ENCODE measurements around the gene IL1RL2. TPM values are rescaled to one million over a fixed set of nuclear protein-coding genes. Genes with fewer than 3 reads are reported as not detected.

IL1RL2 gene
- total RNA-seq, 1 experiment from 2014 or later: not detected

DNA sequence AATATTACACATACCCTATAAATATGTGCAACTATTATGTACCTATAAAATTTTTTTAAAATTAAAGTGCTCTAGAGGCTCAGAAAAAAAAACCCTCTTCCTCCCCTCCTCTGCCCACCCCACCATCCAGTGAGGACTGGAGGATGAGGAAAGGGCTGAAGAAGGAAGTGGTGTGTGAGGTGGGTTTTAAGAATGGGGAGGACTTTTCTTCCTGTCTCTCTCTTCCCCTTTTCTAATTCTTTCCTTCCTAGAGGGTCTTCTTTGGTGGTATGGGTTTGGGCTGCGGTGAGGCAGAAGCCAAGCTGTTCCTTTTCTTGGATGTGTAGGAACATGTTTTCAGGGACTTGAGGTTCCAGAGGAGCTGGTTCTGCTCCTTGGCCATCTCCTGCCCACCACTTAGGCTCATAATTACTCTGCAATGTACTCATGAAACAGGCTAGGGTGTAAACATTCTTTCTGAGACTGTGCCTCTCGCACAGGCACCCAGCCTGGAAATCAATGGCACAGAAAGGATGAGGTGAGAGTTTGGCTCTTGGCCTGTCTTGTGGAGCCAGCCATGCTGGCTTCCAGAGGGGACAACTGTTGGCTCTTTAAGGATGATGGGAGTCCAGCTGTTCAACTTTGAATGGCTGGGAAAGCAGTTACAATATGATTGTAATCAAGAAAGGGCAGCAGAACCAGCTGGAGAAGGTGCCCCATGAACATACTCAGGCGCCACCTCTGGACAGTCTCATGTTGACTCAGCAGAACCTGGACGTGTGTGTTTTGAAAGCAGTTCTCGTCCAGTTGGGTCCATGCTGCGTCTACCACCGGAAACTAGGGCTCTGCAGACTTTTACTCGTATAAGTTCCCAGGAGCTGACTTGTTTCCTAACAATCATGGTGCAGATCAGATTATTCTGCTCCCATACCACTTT lies 38.3 kb downstream of the IL1RL2 start:
- Histone ChIP-seq H3K36me3 (ENCODE audit: insufficient read depth, low read length) (no peaks in the 10 kb centered on the region), H3K79me2 (ENCODE audit: low read length) (no peaks in the 10 kb centered on the region), H3K9me3 (ENCODE audit: low read length) (no peaks in the 10 kb centered on the region), H3K9me2 (replicated peaks; ENCODE audit: insufficient read depth, low read length) (no peaks in the 10 kb centered on the region), H2AFZ (ENCODE audit: low read length) (no peak overlapping the region), H3K9ac (ENCODE audit: low read length) (no peak overlapping the region), H3K4me3 (ENCODE audit: low read length) (no peak overlapping the region), H3K4me2 (ENCODE audit: low read depth, low read length, poor library complexity, severe bottlenecking) (no peak overlapping the region), H3K27me3 (ENCODE audit: low read length) (no peaks in the 10 kb centered on the region), H4K20me1 (ENCODE audit: insufficient read depth, low read depth, low read length) (no peaks in the 10 kb centered on the region), H3K4me1 (ENCODE audit: low read length) (no peaks in the 10 kb centered on the region), H3K27ac (ENCODE audit: low read length) (no peak overlapping the region)
- no peak for DNase-seq

DNA sequence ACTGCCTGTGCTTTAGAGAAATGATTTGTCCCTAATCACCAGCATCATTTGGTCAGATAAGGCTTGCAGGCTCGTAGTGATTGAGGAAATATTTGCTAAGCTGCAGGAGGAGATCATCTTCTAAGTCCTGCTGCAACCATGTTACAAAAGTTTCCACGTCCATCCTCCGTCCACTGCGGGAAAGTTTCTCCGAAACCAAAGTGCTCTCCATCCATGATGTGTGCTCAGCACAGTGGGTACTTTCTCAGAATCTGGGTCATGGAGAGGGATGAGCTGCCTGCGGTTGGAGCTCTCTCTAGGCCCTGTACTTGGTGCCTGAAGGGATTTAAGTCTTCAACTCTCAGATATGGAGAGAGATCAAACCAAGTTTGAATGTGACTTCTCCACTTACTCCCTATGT lies 39.3 kb downstream of the IL1RL2 start:
- no peaks in the 10 kb centered on the region for H3K9me3 ChIP-seq (ENCODE audit: low read length)
- no peaks in the 10 kb centered on the region for H3K4me1 ChIP-seq (ENCODE audit: low read length)
- no peaks in the 10 kb centered on the region for H3K9me2 ChIP-seq (replicated peaks; ENCODE audit: insufficient read depth, low read length)
- H3K36me3 ChIP-seq (ENCODE audit: insufficient read depth, low read length): no peaks in the 10 kb centered on the region
- no peak overlapping the region for H3K4me2 ChIP-seq (ENCODE audit: low read depth, low read length, poor library complexity, severe bottlenecking)
- no peak overlapping the region for H2AFZ ChIP-seq (ENCODE audit: low read length)
- no peaks in the 10 kb centered on the region for H4K20me1 ChIP-seq (ENCODE audit: insufficient read depth, low read depth, low read length)
- DNase-seq: no peak
- no peak overlapping the region for H3K27ac ChIP-seq (ENCODE audit: low read length)
- no peaks in the 10 kb centered on the region for H3K79me2 ChIP-seq (ENCODE audit: low read length)
- no peaks in the 10 kb centered on the region for H3K27me3 ChIP-seq (ENCODE audit: low read length)
- H3K4me3 ChIP-seq (ENCODE audit: low read length): no peak overlapping the region
- no peak overlapping the region for H3K9ac ChIP-seq (ENCODE audit: low read length)

DNA sequence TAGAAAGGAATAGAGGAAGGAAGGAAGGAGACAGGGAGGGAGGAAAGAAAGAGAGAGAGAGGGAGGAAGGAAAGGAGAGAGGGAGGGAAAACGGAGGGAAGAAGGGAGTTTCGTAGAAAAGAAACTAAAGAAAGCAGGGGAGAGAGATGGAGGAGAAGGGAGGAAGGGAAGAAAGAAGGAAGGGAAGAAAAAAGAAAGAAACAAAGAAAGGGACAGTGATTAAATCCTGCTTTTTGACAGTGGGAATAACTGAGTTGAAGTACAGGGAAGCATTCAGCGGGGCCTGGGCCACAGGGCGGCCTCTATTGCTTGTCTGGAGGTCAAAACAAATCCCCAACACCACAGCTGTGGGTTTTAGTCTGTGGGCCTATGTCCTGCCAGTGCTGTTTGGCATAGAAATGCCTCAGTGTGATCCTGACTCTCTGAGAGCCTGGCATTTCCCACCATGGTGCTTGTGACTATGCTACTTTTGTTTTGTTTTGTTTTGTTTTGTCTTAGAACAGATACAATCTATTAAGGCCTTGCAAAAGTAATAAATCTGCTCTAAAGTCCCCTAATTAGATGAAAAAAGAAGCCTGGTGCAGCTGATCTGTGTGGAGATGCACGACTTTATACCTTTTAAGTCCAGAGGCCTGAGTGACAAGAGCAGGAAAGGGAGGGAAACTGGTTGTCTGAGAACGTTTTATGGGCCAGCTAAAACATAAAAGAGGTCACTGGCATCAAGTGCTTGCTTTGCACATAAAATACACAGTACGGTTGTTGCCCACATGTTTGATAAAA lies 40.0 kb downstream of the IL1RL2 start:
- Histone ChIP-seq H3K4me3 (ENCODE audit: low read length) (no peak overlapping the region), H3K27me3 (ENCODE audit: low read length) (no peaks in the 10 kb centered on the region), H3K9me2 (replicated peaks; ENCODE audit: insufficient read depth, low read length) (no peaks in the 10 kb centered on the region), H3K9me3 (ENCODE audit: low read length) (no peaks in the 10 kb centered on the region), H3K4me1 (ENCODE audit: low read length) (no peaks in the 10 kb centered on the region), H3K9ac (ENCODE audit: low read length) (no peak overlapping the region), H2AFZ (ENCODE audit: low read length) (no peak overlapping the region), H3K36me3 (ENCODE audit: insufficient read depth, low read length) (no peaks in the 10 kb centered on the region), H3K27ac (ENCODE audit: low read length) (no peak overlapping the region), H3K79me2 (ENCODE audit: low read length) (no peaks in the 10 kb centered on the region), H4K20me1 (ENCODE audit: insufficient read depth, low read depth, low read length) (no peaks in the 10 kb centered on the region), H3K4me2 (ENCODE audit: low read depth, low read length, poor library complexity, severe bottlenecking) (no peak overlapping the region)
- DNase-seq: no peak

DNA sequence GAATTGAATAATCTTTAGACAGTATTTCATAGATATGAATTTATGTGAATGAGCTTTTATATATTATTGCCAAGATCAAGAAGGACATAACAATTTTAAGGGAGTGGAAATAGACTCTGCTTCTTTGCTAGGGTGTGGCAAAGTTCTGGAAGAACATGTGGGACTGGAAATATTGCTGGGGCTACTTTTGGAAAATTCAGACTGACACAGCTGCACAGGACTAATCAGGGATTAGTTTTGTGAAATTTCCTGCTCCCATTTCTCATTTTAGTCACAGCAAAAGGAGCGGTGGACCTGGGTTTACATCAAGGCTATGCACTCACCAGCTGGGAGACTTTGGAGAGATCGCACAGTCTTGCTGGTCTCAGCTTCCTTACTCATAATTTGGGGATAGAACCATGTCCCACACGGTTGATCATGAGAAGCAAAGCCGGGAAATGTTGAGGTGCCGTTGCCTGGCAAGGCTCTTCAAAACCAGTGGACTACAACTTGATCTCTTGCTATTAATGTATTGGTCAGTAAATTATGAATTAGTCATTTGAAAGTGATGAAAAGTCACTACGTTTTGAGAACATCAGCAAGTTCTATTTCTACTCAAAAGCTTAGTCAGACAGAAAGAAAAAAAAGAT lies 42.4 kb downstream of the IL1RL2 start:
- no peaks in the 10 kb centered on the region for H3K4me1 ChIP-seq (ENCODE audit: low read length)
- H3K79me2 ChIP-seq (ENCODE audit: low read length): no peaks in the 10 kb centered on the region
- no peak overlapping the region for H3K4me3 ChIP-seq (ENCODE audit: low read length)
- H3K9me2 ChIP-seq (replicated peaks; ENCODE audit: insufficient read depth, low read length): no peaks in the 10 kb centered on the region
- H3K27me3 ChIP-seq (ENCODE audit: low read length): no peaks in the 10 kb centered on the region
- H3K27ac ChIP-seq (ENCODE audit: low read length): no peak overlapping the region
- H3K36me3 ChIP-seq (ENCODE audit: insufficient read depth, low read length): no peaks in the 10 kb centered on the region
- no peaks in the 10 kb centered on the region for H3K9me3 ChIP-seq (ENCODE audit: low read length)
- no peak overlapping the region for H3K4me2 ChIP-seq (ENCODE audit: low read depth, low read length, poor library complexity, severe bottlenecking)
- no peak overlapping the region for H3K9ac ChIP-seq (ENCODE audit: low read length)
- DNase-seq: no peak
- H4K20me1 ChIP-seq (ENCODE audit: insufficient read depth, low read depth, low read length): no peaks in the 10 kb centered on the region
- H2AFZ ChIP-seq (ENCODE audit: low read length): no peak overlapping the region

- H3K9me3 ChIP-seq (ENCODE audit: low read length): no peaks in the 10 kb centered on the region
These were observed 43.6 kb downstream of the IL1RL2 start for GRCh38 chr2:102230410-102230909.

GRCh38 chr2:102233132-102233884 lies 46.5 kb downstream of the IL1RL2 start:
- no peaks in the 10 kb centered on the region for H3K36me3 ChIP-seq (ENCODE audit: insufficient read depth, low read length)
- H3K9ac ChIP-seq (ENCODE audit: low read length): no peak overlapping the region
- H3K27me3 ChIP-seq (ENCODE audit: low read length): no peaks in the 10 kb centered on the region

More at GRCh38 chr2:102230410-102230909, 43.6 kb downstream of the IL1RL2 start:
- no peak overlapping the region for H2AFZ ChIP-seq (ENCODE audit: low read length)
- no peaks in the 10 kb centered on the region for H3K4me1 ChIP-seq (ENCODE audit: low read length)
- DNase-seq: no peak
- H4K20me1 ChIP-seq (ENCODE audit: insufficient read depth, low read depth, low read length): no peaks in the 10 kb centered on the region
- H3K9ac ChIP-seq (ENCODE audit: low read length): no peak overlapping the region
- no peaks in the 10 kb centered on the region for H3K9me2 ChIP-seq (replicated peaks; ENCODE audit: insufficient read depth, low read length)
- no peaks in the 10 kb centered on the region for H3K36me3 ChIP-seq (ENCODE audit: insufficient read depth, low read length)
- no peaks in the 10 kb centered on the region for H3K27me3 ChIP-seq (ENCODE audit: low read length)
- H3K4me2 ChIP-seq (ENCODE audit: low read depth, low read length, poor library complexity, severe bottlenecking): no peak overlapping the region
- no peaks in the 10 kb centered on the region for H3K79me2 ChIP-seq (ENCODE audit: low read length)
- no peak overlapping the region for H3K4me3 ChIP-seq (ENCODE audit: low read length)
- no peak overlapping the region for H3K27ac ChIP-seq (ENCODE audit: low read length)

DNA sequence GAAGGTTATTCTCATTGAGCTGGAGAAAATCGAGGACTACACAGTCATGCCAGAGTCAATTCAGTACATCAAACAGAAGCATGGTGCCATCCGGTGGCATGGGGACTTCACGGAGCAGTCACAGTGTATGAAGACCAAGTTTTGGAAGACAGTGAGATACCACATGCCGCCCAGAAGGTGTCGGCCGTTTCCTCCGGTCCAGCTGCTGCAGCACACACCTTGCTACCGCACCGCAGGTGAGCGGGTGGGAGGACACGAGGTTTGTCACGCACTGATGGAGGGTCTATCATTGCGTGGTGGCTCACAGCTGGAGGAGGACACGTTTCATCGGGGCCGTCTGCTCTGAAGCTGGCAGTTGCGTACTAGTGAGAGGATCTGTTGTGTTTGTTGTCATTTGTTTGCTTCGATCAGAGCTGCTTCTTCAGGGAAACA lies 48.2 kb downstream of the IL1RL2 start:
- no peak overlapping the region for H3K4me2 ChIP-seq (ENCODE audit: low read depth, low read length, poor library complexity, severe bottlenecking)

More at GRCh38 chr2:102233132-102233884, 46.5 kb downstream of the IL1RL2 start:
- Histone ChIP-seq H4K20me1 (ENCODE audit: insufficient read depth, low read depth, low read length) (no peaks in the 10 kb centered on the region), H2AFZ (ENCODE audit: low read length) (no peak overlapping the region), H3K4me1 (ENCODE audit: low read length) (no peaks in the 10 kb centered on the region), H3K9me2 (replicated peaks; ENCODE audit: insufficient read depth, low read length) (no peaks in the 10 kb centered on the region), H3K79me2 (ENCODE audit: low read length) (no peaks in the 10 kb centered on the region), H3K9me3 (ENCODE audit: low read length) (no peaks in the 10 kb centered on the region), H3K27ac (ENCODE audit: low read length) (no peak overlapping the region), H3K4me2 (ENCODE audit: low read depth, low read length, poor library complexity, severe bottlenecking) (no peak overlapping the region), H3K4me3 (ENCODE audit: low read length) (no peak overlapping the region)
- no peak for DNase-seq

More for the DNA sequence above, 48.2 kb downstream of the IL1RL2 start:
- Histone ChIP-seq H3K79me2 (ENCODE audit: low read length) (no peaks in the 10 kb centered on the region), H2AFZ (ENCODE audit: low read length) (no peak overlapping the region), H3K9ac (ENCODE audit: low read length) (no peak overlapping the region), H3K4me3 (ENCODE audit: low read length) (no peak overlapping the region), H3K36me3 (ENCODE audit: insufficient read depth, low read length) (no peaks in the 10 kb centered on the region), H3K27ac (ENCODE audit: low read length) (no peak overlapping the region), H4K20me1 (ENCODE audit: insufficient read depth, low read depth, low read length) (no peaks in the 10 kb centered on the region), H3K9me2 (replicated peaks; ENCODE audit: insufficient read depth, low read length) (no peaks in the 10 kb centered on the region), H3K9me3 (ENCODE audit: low read length) (no peaks in the 10 kb centered on the region), H3K4me1 (ENCODE audit: low read length) (no peaks in the 10 kb centered on the region), H3K27me3 (ENCODE audit: low read length) (no peaks in the 10 kb centered on the region)
- no peak for DNase-seq

All from Karpas-422 (cell line).